Hematopoietic multipotent progenitor cell treated with erythropoietin and hydrocortisone succinate and interleukin-3 and kit ligand, for 17 days (in vitro differentiated cells): ENCODE measurements around the gene HHLA2.
"Not testable (repeated sequence)": the region's sequence is repeated elsewhere in the genome, so short reads cannot be mapped to it uniquely, and the experiment has no call there.

Experiments
- DNase-seq: peaks from one replicate; pipeline ENCODE4 v3.0.0-alpha.2; 2015; ENCODE audit warnings: low spot score

The HHLA2 gene

GRCh38 chr3:108342837-108343486, 46.6 kb downstream of the HHLA2 start:
- DNase-seq = no peak

GRCh38 chr3:108343491-108343890, 47.1 kb downstream of the HHLA2 start:
- DNase-seq = no peak

GRCh38 chr3:108345492-108346205, 49.3 kb downstream of the HHLA2 start:
- no peak for DNase-seq

GRCh38 chr3:108346301-108347227, 50.2 kb downstream of the HHLA2 start:
- DNase-seq = no peak

- no peak for DNase-seq
These were observed 55.8 kb downstream of the HHLA2 start for GRCh38 chr3:108352176-108352575.

GRCh38 chr3:108354562-108354961, 58.2 kb downstream of the HHLA2 start:
- DNase-seq = no peak

- DNase-seq = no peak
These were observed 60.7 kb downstream of the HHLA2 start for GRCh38 chr3:108357042-108357441.

- DNase-seq = no peak
These were observed 62.7 kb downstream of the HHLA2 start for GRCh38 chr3:108359011-108359410.

- no peak for DNase-seq
These were observed 79.7 kb downstream of the HHLA2 start for GRCh38 chr3:108376026-108376425.

- DNase-seq = no peak
These were observed 81.0 kb downstream of the HHLA2 start for GRCh38 chr3:108377384-108377783.

GRCh38 chr3:108378153-108378951, 82.0 kb downstream of the HHLA2 start:
- DNase-seq = no peak

- DNase-seq = not testable (repeated sequence)
These were observed 82.6 kb downstream of the HHLA2 start for GRCh38 chr3:108378952-108379342.

- DNase-seq = no peak
These were observed 83.9 kb downstream of the HHLA2 start for GRCh38 chr3:108380128-108380795.

- no peak for DNase-seq
These were observed 85.3 kb downstream of the HHLA2 start for GRCh38 chr3:108381529-108382140.

GRCh38 chr3:108383306-108383705, 87.0 kb downstream of the HHLA2 start:
- DNase-seq = no peak

GRCh38 chr3:108387063-108387462, 90.7 kb downstream of the HHLA2 start:
- no peak for DNase-seq

- DNase-seq = no peak
These were observed 92.1 kb downstream of the HHLA2 start for GRCh38 chr3:108388136-108389132.

- DNase-seq = no peak
These were observed 93.0 kb downstream of the HHLA2 start for GRCh38 chr3:108389372-108389771.

- no peak for DNase-seq
These were observed 95.7 kb downstream of the HHLA2 start for GRCh38 chr3:108391917-108392593.
